ENCODE results near the gene RRBP1.

RRBP1 gene

DNA sequence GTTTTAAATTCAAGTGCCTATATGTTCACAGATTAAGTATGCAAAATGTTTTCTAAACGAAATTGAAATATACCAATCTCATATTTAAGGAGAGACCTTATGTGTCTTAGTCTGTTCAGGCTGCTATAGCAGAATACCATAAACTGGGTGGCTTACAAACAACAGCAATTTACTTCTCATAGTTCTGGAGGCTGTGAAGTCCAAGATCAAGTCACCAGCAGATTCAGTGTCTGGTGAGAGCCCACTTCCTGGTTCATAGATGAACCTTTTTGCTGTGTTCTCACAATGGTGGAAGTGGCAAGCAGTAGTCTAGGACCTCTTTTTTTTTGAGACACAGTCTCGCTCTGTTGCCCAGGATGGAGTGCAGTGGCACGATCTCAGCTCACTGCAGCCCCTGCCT is 115.7 kb downstream of the RRBP1 start:
- no peak for DNase-seq

DNA sequence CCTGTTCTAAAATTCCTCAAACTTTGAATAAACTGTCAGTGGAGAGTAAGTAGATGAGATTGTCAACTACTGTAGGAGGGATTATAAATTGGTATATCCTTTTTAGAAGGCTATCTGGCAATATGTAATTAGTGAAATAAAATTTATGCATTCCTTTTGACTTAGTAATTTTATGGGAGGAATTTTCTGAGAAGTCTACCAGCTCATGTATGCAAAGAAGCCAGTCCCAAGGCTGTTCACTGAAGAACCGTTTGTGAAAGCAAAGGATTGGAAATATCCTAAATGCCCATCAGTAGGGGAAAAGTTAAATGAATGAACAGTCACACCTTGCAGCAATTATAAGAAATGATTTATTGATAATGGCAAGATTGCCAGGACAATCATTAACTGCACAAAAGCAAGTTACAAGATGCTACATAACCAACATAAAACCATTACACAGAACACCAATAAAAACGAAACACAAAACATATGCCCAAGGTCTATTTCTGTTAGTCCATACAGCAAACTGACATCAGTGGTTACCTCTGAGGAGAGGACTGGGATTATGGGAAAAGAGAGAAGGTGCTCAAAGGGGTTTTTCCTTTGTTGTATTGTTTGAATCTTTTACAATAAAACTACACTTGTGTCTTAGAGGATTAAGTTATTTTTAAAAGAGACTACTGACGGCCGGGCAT is 116.7 kb downstream of the RRBP1 start:
- no peak for DNase-seq

Data from midbrain (tissue), 1 donor.